Caco-2 (cell line): ENCODE data around the gene MPDZ. TPM values are rescaled to one million over a fixed set of nuclear protein-coding genes. Genes with fewer than 3 reads are reported as not detected.

Experiments
- BruUV-seq: library from RNA; stranded (reverse); fragments of 400-500 nt; replicated peaks from 2 replicates; lab custom pipeline; 2021; lab: Mats Ljungman, UMichigan
- CTCF ChIA-PET: fragments of 300-600 bp; sonication (Branson Sonifier 250); formaldehyde crosslinking; loops from one replicate; lab custom pipeline; 2022; ENCODE audit warnings: antibody characterized with exemption; lab: Charles Lee
- POLR2A ChIA-PET: fragments of 300-600 bp; sonication (Branson Sonifier 250); formaldehyde crosslinking; loops from one replicate; lab custom pipeline; 2022; ENCODE audit warnings: antibody characterized with exemption; lab: Charles Lee
- DNase-seq, 2 experiments: peaks; one replicate each; pipeline versions ENCODE4 v3.0.0 to v3.0.0-alpha.2; 2020 to 2022
- H3K27me3 ChIP-seq: replicated peaks from 2 replicates; pipeline ENCODE4 v1.6.0; 2011; ENCODE audit warnings: low read length; ENCODE audit not compliant: control insufficient read depth, insufficient read depth
- H3K36me3 ChIP-seq: 2 replicates; pipeline ENCODE4 v1.5.1; 2011; ENCODE audit warnings: low read length; ENCODE audit not compliant: control insufficient read depth, insufficient read depth
- H3K4me1 ChIP-seq: fragments of 250-450 bp; sonication (Bioruptor Pico); 2 replicates; pipeline ENCODE4 v1.5.1; 2020; ENCODE audit warnings: mild to moderate bottlenecking
- H3K4me3 ChIP-seq: 2 replicates; pipeline ENCODE4 v1.5.1; 2011; ENCODE audit warnings: low read depth, mild to moderate bottlenecking, control low read depth, low read length
- H3K9me3 ChIP-seq: fragments of 250-450 bp; sonication (Bioruptor Pico); 2 replicates; pipeline ENCODE4 v1.5.1; 2020; ENCODE audit warnings: mild to moderate bottlenecking, moderate library complexity
- H3K27ac Mint-ChIP-seq: one replicate; pipeline ENCODE4 v1.8.0; 2022; ENCODE audit warnings: mixed read lengths; ENCODE audit not compliant: unreplicated experiment
- H3K27me3 Mint-ChIP-seq: one replicate; pipeline ENCODE4 v1.8.0; 2022; ENCODE audit warnings: mixed read lengths; ENCODE audit not compliant: insufficient read depth, unreplicated experiment
- H3K36me3 Mint-ChIP-seq: one replicate; pipeline ENCODE4 v1.8.0; 2022; ENCODE audit warnings: mild to moderate bottlenecking, mixed read lengths; ENCODE audit not compliant: insufficient read depth, unreplicated experiment
- H3K4me1 Mint-ChIP-seq: one replicate; pipeline ENCODE4 v1.8.0; 2022; ENCODE audit warnings: low read depth, mixed read lengths; ENCODE audit not compliant: unreplicated experiment
- H3K4me3 Mint-ChIP-seq: one replicate; pipeline ENCODE4 v1.8.0; 2022; ENCODE audit warnings: mild to moderate bottlenecking, moderate library complexity, mixed read lengths; ENCODE audit not compliant: unreplicated experiment
- H3K9me3 Mint-ChIP-seq: one replicate; pipeline ENCODE4 v1.8.0; 2022; ENCODE audit warnings: mixed read lengths; ENCODE audit not compliant: unreplicated experiment
- intact Hi-C: fragments of 100-400 bp; cut with micrococcal nuclease; formaldehyde crosslinking; loops from one replicate; pipeline ENCODE4 v1.10.0; 2022; ENCODE audit not compliant: unreplicated experiment
- total RNA-seq: library from RNA; stranded (reverse); gene quantifications from 2 replicates; pipeline ENCODE4 v1.2.3, GENCODE V29; 2022
- TF ChIP-seq, protein P1 (sequence below), 2 experiments: fragments of 200-600 bp in 1 of 2; IDR thresholded peaks; 1 replicate in 1 of 2; 2 replicates in 1 of 2; pipeline versions ENCODE4 v1.5.1 to v1.8.0; 2011 to 2022; ENCODE audit warnings: antibody characterized with exemption in 1 of 2, control low read depth in 1 of 2, inconsistent platforms in 1 of 2, low read depth in 1 of 2, low read length in 1 of 2, mild to moderate bottlenecking in 1 of 2, moderate library complexity in 1 of 2; ENCODE audit not compliant: insufficient read depth in 1 of 2, severe bottlenecking in 1 of 2, unreplicated experiment in 1 of 2

Gene MPDZ
- total RNA-seq, 1 experiment from 2014 or later, result not detected

DNA sequence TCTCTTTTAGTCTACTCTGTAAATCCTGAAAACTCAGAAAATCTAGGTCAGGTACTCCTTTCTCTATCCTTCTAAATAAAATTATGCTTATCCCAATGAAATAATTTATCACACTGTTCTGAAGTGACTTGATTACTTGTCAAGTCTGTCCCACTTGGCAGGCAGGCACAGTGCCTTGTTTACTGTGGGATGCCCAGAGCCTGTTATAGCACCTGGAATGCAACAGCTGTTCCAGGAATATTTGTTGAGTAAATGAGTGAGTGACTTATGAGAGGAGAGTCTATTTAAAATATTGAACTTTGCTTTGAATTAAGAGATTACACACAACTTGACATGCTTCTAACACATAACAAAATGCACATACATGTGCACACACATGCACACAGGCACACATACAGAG lies 130.0 kb downstream of the MPDZ start:
- no peaks in the 10 kb centered on the region for H3K36me3 ChIP-seq

DNA sequence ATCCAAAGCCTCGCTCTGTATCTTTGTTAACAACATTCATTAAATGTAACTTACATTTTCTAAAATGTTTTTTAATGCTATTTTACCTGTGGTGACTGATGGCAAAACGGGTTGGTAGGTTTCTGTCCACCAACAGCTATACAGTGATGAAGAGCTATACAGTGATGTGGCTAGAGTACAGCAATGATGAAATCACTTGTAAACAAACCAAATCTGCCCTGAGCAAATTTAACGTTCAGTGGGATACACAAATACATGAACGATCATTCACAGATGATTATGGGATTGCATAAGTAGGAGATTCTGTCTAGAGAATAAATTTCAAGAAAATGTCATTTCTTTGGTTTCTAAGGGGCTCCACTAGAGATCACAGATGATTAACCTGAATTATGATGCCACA lies 132.7 kb downstream of the MPDZ start:
- Histone ChIP-seq H3K27me3 (no peaks in the 10 kb centered on the region), H3K4me3 (no peak overlapping the region), H3K9me3 (no peaks in the 10 kb centered on the region), H3K4me1 (no peaks in the 10 kb centered on the region), H3K36me3 (no peaks in the 10 kb centered on the region)
- no peak overlapping the region for H3K4me3 Mint-ChIP-seq
- no TSS peak for BruUV-seq
- DNase-seq, result no peak
- no peaks in the 10 kb centered on the region for H3K9me3 Mint-ChIP-seq
- intact Hi-C loops, result no loop called here
- TF ChIP-seq, protein P1, sequence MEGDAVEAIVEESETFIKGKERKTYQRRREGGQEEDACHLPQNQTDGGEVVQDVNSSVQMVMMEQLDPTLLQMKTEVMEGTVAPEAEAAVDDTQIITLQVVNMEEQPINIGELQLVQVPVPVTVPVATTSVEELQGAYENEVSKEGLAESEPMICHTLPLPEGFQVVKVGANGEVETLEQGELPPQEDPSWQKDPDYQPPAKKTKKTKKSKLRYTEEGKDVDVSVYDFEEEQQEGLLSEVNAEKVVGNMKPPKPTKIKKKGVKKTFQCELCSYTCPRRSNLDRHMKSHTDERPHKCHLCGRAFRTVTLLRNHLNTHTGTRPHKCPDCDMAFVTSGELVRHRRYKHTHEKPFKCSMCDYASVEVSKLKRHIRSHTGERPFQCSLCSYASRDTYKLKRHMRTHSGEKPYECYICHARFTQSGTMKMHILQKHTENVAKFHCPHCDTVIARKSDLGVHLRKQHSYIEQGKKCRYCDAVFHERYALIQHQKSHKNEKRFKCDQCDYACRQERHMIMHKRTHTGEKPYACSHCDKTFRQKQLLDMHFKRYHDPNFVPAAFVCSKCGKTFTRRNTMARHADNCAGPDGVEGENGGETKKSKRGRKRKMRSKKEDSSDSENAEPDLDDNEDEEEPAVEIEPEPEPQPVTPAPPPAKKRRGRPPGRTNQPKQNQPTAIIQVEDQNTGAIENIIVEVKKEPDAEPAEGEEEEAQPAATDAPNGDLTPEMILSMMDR (IDR thresholded peaks at IDR 0.05; ENCODE audit: insufficient read depth in 1 of 2, low read depth in 1 of 2, low read length in 1 of 2, severe bottlenecking in 1 of 2, unreplicated experiment in 1 of 2), result no peak
- ChIA-PET POLR2A (no interaction called here), CTCF (no interaction called here)
- H3K4me1 Mint-ChIP-seq, result no peaks in the 10 kb centered on the region
- H3K27me3 Mint-ChIP-seq, result no peaks in the 10 kb centered on the region
- no peaks in the 10 kb centered on the region for H3K36me3 Mint-ChIP-seq
- no peak overlapping the region for H3K27ac Mint-ChIP-seq

More for the DNA sequence above, 130.0 kb downstream of the MPDZ start:
- Mint-ChIP-seq H3K4me3 (no peak overlapping the region), H3K27ac (no peak overlapping the region), H3K4me1 (no peaks in the 10 kb centered on the region), H3K9me3 (no peaks in the 10 kb centered on the region), H3K27me3 (no peaks in the 10 kb centered on the region), H3K36me3 (no peaks in the 10 kb centered on the region)
- Histone ChIP-seq H3K27me3 (no peaks in the 10 kb centered on the region), H3K9me3 (no peaks in the 10 kb centered on the region), H3K4me1 (no peaks in the 10 kb centered on the region), H3K4me3 (no peak overlapping the region)
- no TSS peak for BruUV-seq
- DNase-seq, result no peak
- TF ChIP-seq, protein P1 (IDR thresholded peaks at IDR 0.05; ENCODE audit: insufficient read depth in 1 of 2, low read depth in 1 of 2, low read length in 1 of 2, severe bottlenecking in 1 of 2, unreplicated experiment in 1 of 2), result no peak
- ChIA-PET CTCF (no interaction called here), POLR2A (no interaction called here)
- intact Hi-C loops, result no loop called here

DNA sequence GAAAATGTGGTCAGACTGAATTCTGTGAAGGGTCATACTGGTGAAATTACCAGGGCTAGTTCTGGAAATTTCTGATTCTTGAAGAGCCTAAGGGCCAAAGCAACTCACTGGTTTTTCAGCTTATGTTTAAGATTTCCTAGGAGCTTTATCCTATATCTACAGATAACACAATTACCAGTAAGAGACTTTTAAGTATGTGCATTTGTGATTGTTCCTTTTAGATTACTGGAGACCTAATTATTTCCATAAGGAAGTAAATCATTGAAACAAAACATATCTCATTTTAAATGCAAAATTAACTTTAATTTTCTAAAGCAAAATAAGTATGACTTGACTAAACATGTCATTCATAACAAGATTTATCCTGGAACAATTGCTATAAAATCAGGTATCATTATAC lies 134.2 kb downstream of the MPDZ start:
- ChIA-PET POLR2A (no interaction called here), CTCF (no interaction called here)
- no peaks in the 10 kb centered on the region for H3K27me3 ChIP-seq
- no peak overlapping the region for H3K4me3 ChIP-seq
- Mint-ChIP-seq H3K4me3 (no peak overlapping the region), H3K9me3 (no peaks in the 10 kb centered on the region), H3K27me3 (no peaks in the 10 kb centered on the region), H3K27ac (no peak overlapping the region), H3K4me1 (no peaks in the 10 kb centered on the region), H3K36me3 (no peaks in the 10 kb centered on the region)
- H3K4me1 ChIP-seq, result no peaks in the 10 kb centered on the region
- no peaks in the 10 kb centered on the region for H3K9me3 ChIP-seq
- intact Hi-C loops, result no loop called here
- no TSS peak for BruUV-seq
- H3K36me3 ChIP-seq, result no peaks in the 10 kb centered on the region
- TF ChIP-seq, protein P1 (IDR thresholded peaks at IDR 0.05; ENCODE audit: insufficient read depth in 1 of 2, low read depth in 1 of 2, low read length in 1 of 2, severe bottlenecking in 1 of 2, unreplicated experiment in 1 of 2), result no peak
- DNase-seq, result no peak
